Motor neuron (in vitro differentiated cells): Measurements from ENCODE around the gene PAOX. TPM values are rescaled to one million over a fixed set of nuclear protein-coding genes. Genes with fewer than 3 reads are reported as not detected.
"Not testable (repeated sequence)": the region's sequence is repeated elsewhere in the genome, so short reads cannot be mapped to it uniquely, and the experiment has no call there.

Experiments
- ATAC-seq, 8 experiments: fragments of 200-7000 bp; cut with Tn5 transposase; replicated peaks in 6 of 8; 2 replicates each; pipeline ENCODE4 v1.8.0; 2021; ENCODE audit warnings: mild to moderate bottlenecking in 8 of 8, moderate library complexity in 8 of 8
- H3K27ac ChIP-seq, 2 donors: fragments of 250-450 bp; sonication (Bioruptor Pico); 2 replicates each; pipeline ENCODE4 v1.9.0; 2021; ENCODE audit warnings: antibody characterized with exemption in 2 of 2, mild to moderate bottlenecking in 2 of 2, moderate library complexity in 1 of 2
- H3K4me1 ChIP-seq, 2 donors: fragments of 250-450 bp; sonication (Bioruptor Pico); replicated peaks in 1 of 2; 2 replicates each; pipeline ENCODE4 v1.6.1; 2021; ENCODE audit warnings: antibody characterized with exemption in 2 of 2, mild to moderate bottlenecking in 2 of 2, moderate library complexity in 1 of 2
- H3K4me3 ChIP-seq, 5 donors: fragments of 250-450 bp; sonication (Bioruptor Pico); 2 replicates each; pipeline ENCODE4 v1.9.0; 2021; ENCODE audit warnings: antibody characterized with exemption in 5 of 5, mild to moderate bottlenecking in 5 of 5, moderate library complexity in 4 of 5
- WGBS, 10 experiments: fragments of 450-650 bp; shearing (Covaris generic); methylation state at CpG; one replicate each; pipeline ENCODE4 v1.0.0; 2022; 5-methylcytosine and 5-hydroxymethylcytosine counted together
- in situ Hi-C, 9 experiments: fragments of 400-800 bp; cut with MboI; loops; one replicate each; pipeline ENCODE4 v1.15.0; 2021; ENCODE audit warnings: low sequenced_read_pairs in 9 of 9, low pct_unique_long_range_greater_than_20kb in 2 of 9; ENCODE audit not compliant: unreplicated experiment in 9 of 9
- total RNA-seq, 8 experiments: library from RNA; unstranded; fragments of 300-600 nt; gene quantifications; 2 replicates each; pipeline versions ENCODE4 v1.2.3 to v1.2.4, GENCODE V29; 2022

Gene PAOX
- total RNA-seq, 8 experiments from 2014 or later = 1.1 to 5.1 (median 2.2) TPM

GRCh38 chr10:133400624-133401424 lies 21.8 kb downstream of the PAOX start:
- H3K4me3 ChIP-seq = no peak overlapping the region
- no peak overlapping the region for H3K27ac ChIP-seq
- 82 to 100% (median 93%) methylated on average over 1 to 8 of the region's 10 CpGs; no CpG with 5 or more reads in 1 of the 10 experiments for WGBS, 10 experiments
- H3K4me1 ChIP-seq = no peaks in the 10 kb centered on the region
- ATAC-seq = no peak
- in situ Hi-C loops = no loop called here

- ATAC-seq = no peak
- Histone ChIP-seq H3K27ac (no peak overlapping the region), H3K4me1 (no peaks in the 10 kb centered on the region), H3K4me3 (no peak overlapping the region)
- 80 to 100% (median 90%) methylated on average over 1 to 2 of the region's 12 CpGs; no CpG with 5 or more reads in 6 of the 10 experiments for WGBS, 10 experiments
- in situ Hi-C loops = no loop called here
These were observed 22.4 kb downstream of the PAOX start for GRCh38 chr10:133401500-133401899.

GRCh38 chr10:133401981-133402725 lies 23.1 kb downstream of the PAOX start:
- H3K27ac ChIP-seq = no peak overlapping the region
- H3K4me3 ChIP-seq = no peak overlapping the region
- no peaks in the 10 kb centered on the region for H3K4me1 ChIP-seq
- no peak for ATAC-seq
- WGBS, 10 experiments = 80 to 100% (median 95%) methylated on average over 1 to 12 of the region's 21 CpGs; no CpG with 5 or more reads in 3 of the 10 experiments
- in situ Hi-C loops = no loop called here

- 84 to 100% (median 98%) methylated on average over 1 to 11 of the region's 16 CpGs; no CpG with 5 or more reads in 4 of the 10 experiments for WGBS, 10 experiments
- H3K4me1 ChIP-seq = no peaks in the 10 kb centered on the region
- in situ Hi-C loops = no loop called here
- H3K4me3 ChIP-seq = no peak overlapping the region
- ATAC-seq = no peak
- no peak overlapping the region for H3K27ac ChIP-seq
These were observed 24.3 kb downstream of the PAOX start for GRCh38 chr10:133403359-133403758.

- H3K27ac ChIP-seq = no peak overlapping the region
- 59 to 100% (median 89%) methylated on average over 3 to 5 of the region's 5 CpGs; no CpG with 5 or more reads in 2 of the 10 experiments for WGBS, 10 experiments
- in situ Hi-C loops = no loop called here
- H3K4me3 ChIP-seq = no peak overlapping the region
- no peaks in the 10 kb centered on the region for H3K4me1 ChIP-seq
- peak in 2 of 8 experiments; percentile 71 for ATAC-seq
These were observed 24.7 kb downstream of the PAOX start for GRCh38 chr10:133403784-133404183.

GRCh38 chr10:133405272-133405671 lies 26.2 kb downstream of the PAOX start:
- 17 to 100% (median 63%) methylated on average over 1 to 2 of the region's 2 CpGs; no CpG with 5 or more reads in 2 of the 10 experiments for WGBS, 10 experiments
- H3K27ac ChIP-seq = no peak overlapping the region
- no peak overlapping the region for H3K4me3 ChIP-seq
- no peak for ATAC-seq
- H3K4me1 ChIP-seq = no peaks in the 10 kb centered on the region
- in situ Hi-C loops = no loop called here

GRCh38 chr10:133405844-133406527 lies 26.9 kb downstream of the PAOX start:
- Histone ChIP-seq H3K4me3 (no peak overlapping the region), H3K27ac (no peak overlapping the region), H3K4me1 (no peaks in the 10 kb centered on the region)
- peak in 2 of 8 experiments; percentile 53 to 60 for ATAC-seq
- 80 to 99% (median 93%) methylated on average over 2 to 8 of the region's 8 CpGs for WGBS, 10 experiments
- in situ Hi-C loops = no loop called here

- in situ Hi-C loops = no loop called here
- H3K4me1 ChIP-seq = no peaks in the 10 kb centered on the region
- H3K27ac ChIP-seq = no peak overlapping the region
- no peak overlapping the region for H3K4me3 ChIP-seq
- ATAC-seq = no peak
- 82 to 100% (median 98%) methylated on average over 3 to 7 of the region's 7 CpGs for WGBS, 10 experiments
These were observed 32.7 kb downstream of the PAOX start for GRCh38 chr10:133411523-133412380.

- H3K4me3 ChIP-seq = no peak overlapping the region
- ATAC-seq = no peak
- H3K27ac ChIP-seq = no peak overlapping the region
- no peaks in the 10 kb centered on the region for H3K4me1 ChIP-seq
- in situ Hi-C loops = no loop called here
These were observed 33.3 kb downstream of the PAOX start for GRCh38 chr10:133412381-133412711.

- ATAC-seq, H3K27ac ChIP-seq, H3K4me3 ChIP-seq, in situ Hi-C loops, H3K4me1 ChIP-seq: not testable (repeated sequence)
- 95% methylated on average over 4 of the region's 23 CpGs; no CpG with 5 or more reads in 9 of the 10 experiments for WGBS, 10 experiments
These were observed 35.3 kb downstream of the PAOX start for GRCh38 chr10:133414401-133414800.

GRCh38 chr10:133415752-133416151 lies 36.7 kb downstream of the PAOX start:
- Histone ChIP-seq H3K4me1 (no peaks in the 10 kb centered on the region), H3K27ac (no peak overlapping the region), H3K4me3 (no peak overlapping the region)
- ATAC-seq = no peak
- in situ Hi-C loops = no loop called here
- WGBS, 10 experiments = 88 to 100% (median 100%) methylated on average over 1 to 10 of the region's 25 CpGs; no CpG with 5 or more reads in 2 of the 10 experiments

GRCh38 chr10:133418289-133418993 lies 39.4 kb downstream of the PAOX start:
- in situ Hi-C loops = no loop called here
- H3K4me3 ChIP-seq = no peak overlapping the region
- H3K4me1 ChIP-seq = peaks cover 0 to 4% of the 10 kb centered on the region in 2 donors
- 80 to 100% (median 94%) methylated on average over 2 to 11 of the region's 14 CpGs; no CpG with 5 or more reads in 5 of the 10 experiments for WGBS, 10 experiments
- H3K27ac ChIP-seq = no peak overlapping the region
- no peak for ATAC-seq
